Measurements from ENCODE around the gene RFLNA. TPM values are rescaled to one million over a fixed set of nuclear protein-coding genes. Genes with fewer than 3 reads are reported as not detected.
A peak's percentile ranks its signal among the peaks of the same experiment; 100 is the strongest.

Gene RFLNA
- total and polyA plus RNA-seq, 7 experiments from 2014 or later, result 0.09 TPM; not detected in 6

DNA sequence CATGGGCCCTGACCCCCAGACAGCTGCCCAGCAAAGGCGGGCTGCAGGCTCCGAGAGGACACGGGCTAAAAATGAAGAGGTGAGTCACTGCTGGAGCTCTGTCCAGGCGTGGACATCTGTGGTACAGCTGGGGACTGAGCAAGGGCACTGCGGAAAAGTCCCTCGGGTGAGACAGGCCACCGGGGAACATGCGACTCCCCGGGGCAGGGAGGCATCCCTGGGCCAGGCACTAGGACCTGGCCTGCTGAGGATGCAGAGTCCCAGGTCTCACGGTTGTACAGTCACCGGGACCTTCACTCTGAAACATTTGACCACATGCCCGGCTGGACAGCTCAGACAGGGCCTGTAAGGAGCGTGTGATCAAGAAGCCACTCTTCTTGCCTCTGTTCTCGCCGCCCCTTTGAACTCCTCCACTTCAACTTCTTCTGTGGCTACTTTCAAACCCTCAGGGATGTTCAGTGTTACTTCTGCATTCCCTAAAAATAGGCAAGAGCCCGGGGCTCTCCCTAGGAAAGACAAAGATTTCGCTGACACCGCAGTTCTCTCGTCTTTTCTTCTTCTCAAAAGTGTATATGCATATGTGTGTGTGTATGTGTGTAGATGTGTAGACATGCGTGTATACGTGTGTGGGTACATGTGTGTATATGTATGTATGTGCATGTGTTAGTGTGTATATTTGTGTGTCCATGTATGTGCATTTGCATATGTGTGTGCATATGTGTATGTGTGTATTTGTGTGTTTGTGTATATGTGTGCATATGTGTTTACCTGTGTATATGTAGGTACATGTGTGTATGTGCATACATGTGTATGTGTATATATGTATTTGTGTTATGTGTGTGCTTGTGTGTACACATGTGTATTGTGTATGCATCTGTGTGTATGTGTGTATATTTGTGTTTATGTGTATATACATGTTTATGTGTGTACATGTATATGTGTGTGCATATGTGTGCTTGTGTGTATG, 5.0 kb upstream of the RFLNA start:
- no peaks in the 10 kb centered on the region for H3K36me3 ChIP-seq (ENCODE audit: control insufficient read depth in 2 of 3, insufficient read depth in 3 of 3, low read length in 3 of 3)
- Mint-ChIP-seq H3K4me1 (peaks cover 0 to 6% (median 0%) of the 10 kb centered on the region in 7 donors), H3K36me3 (peaks cover 0 to 15% (median 0%) of the 10 kb centered on the region in 5 donors), H3K27me3 (peaks cover 18 to 40% (median 34%) of the 10 kb centered on the region in 5 donors), H3K27ac (no peak overlapping the region), H3K4me3 (no peak overlapping the region), H3K9me3 (peaks cover under 1 to 24% (median 7%) of the 10 kb centered on the region in 11 donors)
- no peak for DNase-seq
- H3K9me3 ChIP-seq (ENCODE audit: control insufficient read depth in 2 of 3, low read length in 3 of 3), result peaks cover 0 to 1% (median under 1%) of the 10 kb centered on the region in 3 experiments
- H3K4me1 ChIP-seq (ENCODE audit: control insufficient read depth in 2 of 2, insufficient read depth in 2 of 2, low read length in 2 of 2), result no peaks in the 10 kb centered on the region
- H3K4me3 ChIP-seq (ENCODE audit: low read length), result no peak overlapping the region
- ATAC-seq, result no peak
- H3K27me3 ChIP-seq (ENCODE audit: control insufficient read depth in 2 of 2, insufficient read depth in 2 of 2, low read length in 2 of 2), result no peaks in the 10 kb centered on the region
- no peak overlapping the region for H3K27ac ChIP-seq (ENCODE audit: low read depth, low read length)
- intact Hi-C loops (cut with micrococcal nuclease), result no loop called here
- CTCF ChIA-PET, result no interaction called here
- POLR2A ChIA-PET, result no interaction called here

DNA sequence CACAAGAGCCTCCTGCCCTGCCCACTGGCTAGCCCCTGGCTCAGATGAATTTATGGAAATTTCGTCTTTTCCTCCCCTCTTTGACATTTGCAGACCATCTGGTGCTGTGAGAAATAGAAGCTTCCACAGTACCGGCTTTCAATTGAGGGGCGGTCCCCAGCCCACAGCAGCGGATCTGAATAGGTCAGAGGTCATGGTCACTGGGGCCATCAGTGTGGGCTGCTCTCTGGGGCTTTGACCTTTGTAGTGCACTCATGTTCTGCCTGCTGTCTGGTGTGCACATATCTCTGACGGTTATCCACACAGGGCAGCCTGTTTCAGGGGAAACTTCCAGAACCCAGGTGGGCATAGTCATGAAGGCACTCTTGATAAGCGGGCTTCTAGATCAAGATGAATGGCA, 2.5 kb upstream of the RFLNA start:
- Mint-ChIP-seq H3K4me3 (no peak overlapping the region), H3K27ac (no peak overlapping the region), H3K36me3 (peaks cover 0 to 8% (median 0%) of the 10 kb centered on the region in 5 donors), H3K27me3 (peaks cover 35 to 42% (median 40%) of the 10 kb centered on the region in 5 donors), H3K4me1 (peaks cover 0 to 9% (median 4%) of the 10 kb centered on the region in 7 donors), H3K9me3 (peaks cover 0 to 8% (median 0%) of the 10 kb centered on the region in 11 donors)
- no peak overlapping the region for H3K27ac ChIP-seq (ENCODE audit: low read depth, low read length)
- H3K9me3 ChIP-seq (ENCODE audit: control insufficient read depth in 2 of 3, low read length in 3 of 3), result no peaks in the 10 kb centered on the region
- no peaks in the 10 kb centered on the region for H3K36me3 ChIP-seq (ENCODE audit: control insufficient read depth in 2 of 3, insufficient read depth in 3 of 3, low read length in 3 of 3)
- no peaks in the 10 kb centered on the region for H3K4me1 ChIP-seq (ENCODE audit: control insufficient read depth in 2 of 2, insufficient read depth in 2 of 2, low read length in 2 of 2)
- DNase-seq (no peak), ATAC-seq (no peak)
- intact Hi-C loops (cut with micrococcal nuclease), result no loop called here
- POLR2A ChIA-PET, result no interaction called here
- H3K27me3 ChIP-seq (ENCODE audit: control insufficient read depth in 2 of 2, insufficient read depth in 2 of 2, low read length in 2 of 2), result no peaks in the 10 kb centered on the region
- CTCF ChIA-PET, result interaction anchor here (0.7 kb wide), 1 partner anchor 21 kb away, joined by 3 read pairs; no protein-coding TSS in a partner anchor
- no peak overlapping the region for H3K4me3 ChIP-seq (ENCODE audit: low read length)

DNA sequence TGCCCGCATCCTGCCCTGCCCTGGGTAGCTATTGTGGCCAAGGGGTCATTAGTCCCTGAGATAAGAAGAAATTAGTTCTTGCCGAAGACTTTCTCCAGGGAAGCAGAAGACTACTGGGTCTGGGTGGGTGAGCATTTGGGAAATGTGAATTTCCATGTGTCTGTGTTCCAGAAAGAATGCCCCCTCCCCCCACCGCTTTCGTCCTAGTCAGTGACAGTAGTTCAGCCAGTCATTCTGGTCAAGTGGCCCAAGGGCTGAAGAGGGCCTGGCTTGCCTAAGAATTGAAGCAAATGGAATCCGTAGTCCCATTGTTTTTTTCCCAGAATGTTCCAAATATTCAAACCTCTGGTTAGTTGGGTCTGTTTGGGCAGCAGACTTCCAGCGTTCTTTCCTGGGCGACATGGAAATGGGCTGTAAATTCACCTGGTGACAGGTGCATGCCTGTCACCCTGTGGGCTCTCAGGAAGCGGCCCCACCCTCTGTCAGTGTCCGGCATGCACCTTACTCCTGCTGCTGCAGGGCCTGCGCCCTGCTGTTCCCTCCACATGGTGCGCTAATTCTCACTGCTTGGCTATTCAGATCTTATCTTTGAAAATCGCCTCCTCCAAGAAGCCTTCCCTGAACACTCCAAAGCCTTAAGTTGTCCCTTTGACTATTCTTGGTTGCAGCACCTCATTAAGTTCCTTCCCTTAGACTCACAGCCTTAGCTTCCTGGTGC, 1.4 kb upstream of the RFLNA start:
- intact Hi-C loops (cut with micrococcal nuclease), result no loop called here
- Mint-ChIP-seq H3K36me3 (peaks cover 0 to 3% (median 0%) of the 10 kb centered on the region in 5 donors), H3K4me1 (peaks cover 0 to 9% (median 5%) of the 10 kb centered on the region in 7 donors), H3K27me3 (peaks cover 36 to 51% (median 38%) of the 10 kb centered on the region in 5 donors), H3K9me3 (peaks cover 0 to 5% (median 0%) of the 10 kb centered on the region in 11 donors), H3K4me3 (no peak overlapping the region), H3K27ac (peak overlapping the region in 1 of 9 donors; percentile 84)
- Histone ChIP-seq H3K27me3 (ENCODE audit: control insufficient read depth in 2 of 2, insufficient read depth in 2 of 2, low read length in 2 of 2) (peaks cover 0 to 7% of the 10 kb centered on the region in 2 donors), H3K9me3 (ENCODE audit: control insufficient read depth in 2 of 3, low read length in 3 of 3) (no peaks in the 10 kb centered on the region), H3K36me3 (ENCODE audit: control insufficient read depth in 2 of 3, insufficient read depth in 3 of 3, low read length in 3 of 3) (no peaks in the 10 kb centered on the region), H3K27ac (ENCODE audit: low read depth, low read length) (no peak overlapping the region), H3K4me1 (ENCODE audit: control insufficient read depth in 2 of 2, insufficient read depth in 2 of 2, low read length in 2 of 2) (no peaks in the 10 kb centered on the region), H3K4me3 (ENCODE audit: low read length) (no peak overlapping the region)
- no peak for ATAC-seq
- DNase-seq, result no peak
- CTCF ChIA-PET, result no interaction called here
- POLR2A ChIA-PET, result no interaction called here

DNA sequence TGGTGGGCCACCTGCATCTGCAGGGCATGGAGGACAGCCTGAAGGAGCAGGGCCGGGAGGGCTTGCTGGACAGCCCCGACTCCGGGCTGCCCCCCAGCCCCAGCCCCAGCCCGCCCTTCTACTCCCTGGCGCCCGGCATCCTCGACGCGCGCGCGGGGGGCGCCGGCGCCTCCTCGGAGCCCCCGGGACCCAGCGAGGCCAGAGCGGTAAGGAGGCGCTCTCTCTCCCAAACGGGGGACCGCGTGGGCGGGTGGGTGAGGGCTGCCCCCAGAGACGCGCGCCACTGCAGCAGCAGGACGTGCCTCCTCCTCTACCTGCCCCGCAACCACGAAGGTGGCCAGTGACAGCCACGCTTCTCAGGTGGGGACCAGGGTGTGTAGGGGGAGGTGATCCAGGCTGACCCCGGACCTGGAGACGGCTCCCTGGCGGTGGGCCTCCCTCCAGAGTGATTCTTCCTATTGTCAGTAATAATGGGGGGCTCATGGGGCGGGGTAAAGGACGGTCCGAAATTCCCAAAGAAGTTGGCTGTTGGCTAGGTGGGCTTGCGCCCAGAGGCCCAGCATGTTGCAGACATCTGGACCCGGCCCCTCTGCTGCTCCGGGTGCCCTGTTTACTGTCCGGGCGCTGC, 652 bp downstream of the RFLNA start:
- ATAC-seq (no peak), DNase-seq (no peak)
- Mint-ChIP-seq H3K4me1 (peaks cover 0 to 9% (median 5%) of the 10 kb centered on the region in 7 donors), H3K27me3 (peaks cover 35 to 58% (median 38%) of the 10 kb centered on the region in 5 donors), H3K4me3 (peak overlapping the region in 1 of 10 donors; percentile 63), H3K36me3 (no peaks in the 10 kb centered on the region), H3K9me3 (no peaks in the 10 kb centered on the region), H3K27ac (no peak overlapping the region)
- Histone ChIP-seq H3K27ac (ENCODE audit: low read depth, low read length) (no peak overlapping the region), H3K4me3 (ENCODE audit: low read length) (no peak overlapping the region), H3K36me3 (ENCODE audit: control insufficient read depth in 2 of 3, insufficient read depth in 3 of 3, low read length in 3 of 3) (no peaks in the 10 kb centered on the region), H3K9me3 (ENCODE audit: control insufficient read depth in 2 of 3, low read length in 3 of 3) (no peaks in the 10 kb centered on the region), H3K4me1 (ENCODE audit: control insufficient read depth in 2 of 2, insufficient read depth in 2 of 2, low read length in 2 of 2) (no peaks in the 10 kb centered on the region), H3K27me3 (ENCODE audit: control insufficient read depth in 2 of 2, insufficient read depth in 2 of 2, low read length in 2 of 2) (peaks cover 0 to 8% of the 10 kb centered on the region in 2 donors)
- intact Hi-C loops (cut with micrococcal nuclease), result no loop called here
- CTCF ChIA-PET, result no interaction called here
- POLR2A ChIA-PET, result no interaction called here

DNA sequence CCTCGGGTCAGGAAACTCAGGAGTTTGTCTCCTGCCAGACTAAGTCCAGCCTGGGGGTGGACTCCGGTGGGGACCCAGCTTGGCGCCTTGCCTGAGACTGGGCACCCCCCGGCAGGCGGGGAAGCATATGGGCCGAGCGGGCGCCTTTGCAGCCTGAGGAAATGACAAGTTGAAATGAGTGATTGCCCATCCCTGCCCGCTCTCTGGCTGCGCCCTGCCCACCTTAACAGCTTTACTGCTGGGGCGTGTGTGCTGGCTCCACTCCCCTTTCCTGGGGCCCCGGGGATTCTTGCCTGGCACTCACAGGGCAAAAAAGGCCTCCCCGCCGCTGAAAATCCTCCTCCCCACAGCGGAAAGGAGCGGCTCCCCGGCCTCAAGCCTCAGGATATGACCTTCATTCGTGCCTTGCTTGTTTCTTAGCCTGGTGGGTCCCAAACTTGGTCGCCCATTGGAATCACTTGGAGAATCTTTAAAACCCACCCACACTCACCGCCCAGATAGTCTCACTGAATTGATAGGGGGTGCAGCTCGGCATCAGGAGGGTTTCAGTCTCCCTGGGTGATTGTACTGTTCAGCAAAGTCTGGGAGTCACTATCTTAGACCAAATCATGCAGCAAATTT, 1.5 kb downstream of the RFLNA start:
- H3K27ac Mint-ChIP-seq, result no peak overlapping the region
- no peak for ATAC-seq
- H3K36me3 Mint-ChIP-seq, result no peaks in the 10 kb centered on the region
- H3K4me3 ChIP-seq (ENCODE audit: low read length), result no peak overlapping the region
- POLR2A ChIA-PET, result no interaction called here
- no peaks in the 10 kb centered on the region for H3K9me3 ChIP-seq (ENCODE audit: control insufficient read depth in 2 of 3, low read length in 3 of 3)
- peak overlapping the region in 1 of 10 donors; percentile 23 for H3K4me3 Mint-ChIP-seq
- H3K4me1 Mint-ChIP-seq, result peaks cover 0 to 9% (median 5%) of the 10 kb centered on the region in 7 donors
- CTCF ChIA-PET, result no interaction called here
- no peaks in the 10 kb centered on the region for H3K36me3 ChIP-seq (ENCODE audit: control insufficient read depth in 2 of 3, insufficient read depth in 3 of 3, low read length in 3 of 3)
- H3K27me3 ChIP-seq (ENCODE audit: control insufficient read depth in 2 of 2, insufficient read depth in 2 of 2, low read length in 2 of 2), result peaks cover 0 to 8% of the 10 kb centered on the region in 2 donors
- DNase-seq, result no peak
- intact Hi-C loops (cut with micrococcal nuclease), result no loop called here
- no peaks in the 10 kb centered on the region for H3K9me3 Mint-ChIP-seq
- no peak overlapping the region for H3K27ac ChIP-seq (ENCODE audit: low read depth, low read length)
- H3K27me3 Mint-ChIP-seq, result peaks cover 35 to 62% (median 42%) of the 10 kb centered on the region in 5 donors
- H3K4me1 ChIP-seq (ENCODE audit: control insufficient read depth in 2 of 2, insufficient read depth in 2 of 2, low read length in 2 of 2), result no peaks in the 10 kb centered on the region

DNA sequence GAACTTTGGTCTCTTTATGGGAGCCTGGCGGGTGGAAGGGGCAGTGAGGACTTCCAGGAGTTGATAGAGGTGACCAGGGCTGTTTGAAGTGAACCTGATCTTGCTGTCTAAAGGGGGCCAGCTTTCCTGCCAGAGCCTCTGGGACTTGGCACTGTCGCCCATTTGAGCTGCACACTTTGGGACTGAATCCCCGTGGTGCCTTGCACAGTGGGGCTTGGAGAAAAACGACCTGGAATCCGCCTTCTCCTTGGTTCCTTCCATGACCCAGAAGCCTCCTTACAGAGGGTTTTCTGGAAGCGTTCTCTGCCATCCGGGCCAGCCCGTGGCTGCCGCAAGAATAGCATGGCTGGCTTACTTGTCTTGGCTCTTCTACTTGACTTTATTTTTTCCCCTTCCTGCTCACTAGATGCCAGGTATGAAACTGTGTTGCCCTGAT, 2.0 kb downstream of the RFLNA start:
- Mint-ChIP-seq H3K9me3 (no peaks in the 10 kb centered on the region), H3K4me3 (no peak overlapping the region), H3K27ac (no peak overlapping the region), H3K36me3 (no peaks in the 10 kb centered on the region), H3K4me1 (peaks cover 0 to 9% (median 5%) of the 10 kb centered on the region in 7 donors), H3K27me3 (peaks cover 35 to 57% (median 42%) of the 10 kb centered on the region in 5 donors)
- DNase-seq (no peak), ATAC-seq (no peak)
- Histone ChIP-seq H3K27me3 (ENCODE audit: control insufficient read depth in 2 of 2, insufficient read depth in 2 of 2, low read length in 2 of 2) (peaks cover 0 to 8% of the 10 kb centered on the region in 2 donors), H3K4me3 (ENCODE audit: low read length) (no peak overlapping the region), H3K4me1 (ENCODE audit: control insufficient read depth in 2 of 2, insufficient read depth in 2 of 2, low read length in 2 of 2) (no peaks in the 10 kb centered on the region), H3K9me3 (ENCODE audit: control insufficient read depth in 2 of 3, low read length in 3 of 3) (no peaks in the 10 kb centered on the region), H3K27ac (ENCODE audit: low read depth, low read length) (no peak overlapping the region), H3K36me3 (ENCODE audit: control insufficient read depth in 2 of 3, insufficient read depth in 3 of 3, low read length in 3 of 3) (no peaks in the 10 kb centered on the region)
- intact Hi-C loops (cut with micrococcal nuclease), result no loop called here
- ChIA-PET CTCF (no interaction called here), POLR2A (no interaction called here)

Data from naive thymus-derived CD4-positive, alpha-beta T cell (primary cell).